NCI-H69 (cell line): ENCODE data around the gene CSH2.

Experiments
- DNase-seq: peaks from one replicate; lab custom pipeline; 2025; lab: John Stamatoyannopoulos, UW

The CSH2 gene

GRCh38 chr17:63834431-63835166, 38.9 kb downstream of the CSH2 start:
- peak; percentile 75 for DNase-seq

- no peak for DNase-seq
Observed at GRCh38 chr17:63833741-63834373, 39.6 kb downstream of the CSH2 start.

DNA sequence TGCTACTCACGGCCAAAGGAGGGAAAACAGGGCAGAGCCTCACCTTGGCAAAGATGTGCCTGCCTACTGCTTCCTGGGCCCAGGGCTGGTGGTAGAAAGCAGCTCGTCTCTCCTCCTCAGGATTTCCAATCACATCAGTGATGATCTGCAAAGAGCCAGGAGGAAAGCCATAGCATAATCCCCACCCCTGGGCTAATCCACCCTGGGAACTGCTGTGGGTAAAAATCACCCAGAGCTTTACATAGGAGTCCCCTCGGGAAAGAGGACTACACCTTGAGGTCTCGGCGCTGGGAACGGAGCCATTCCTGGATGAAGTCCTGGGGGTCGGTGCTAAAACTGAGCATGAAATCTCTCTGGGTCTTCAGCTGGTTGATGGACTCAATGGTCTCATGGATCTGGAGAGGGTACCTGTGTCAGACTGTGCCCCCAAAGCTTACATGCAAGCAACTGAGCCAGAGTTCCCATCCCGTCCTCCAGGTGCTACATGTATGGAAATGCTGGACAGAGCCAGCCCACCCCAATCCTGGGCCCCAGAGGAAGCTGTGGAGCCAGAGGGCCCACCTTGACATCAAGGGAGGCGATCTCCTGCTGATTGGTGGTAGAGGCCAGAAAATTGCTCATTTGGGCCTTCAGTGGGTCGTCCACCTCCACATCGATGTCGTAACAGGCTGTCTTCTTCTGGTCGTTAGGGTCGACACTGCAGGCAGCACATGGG, 40.3 kb downstream of the CSH2 start:
- DNase-seq: no peak

DNA sequence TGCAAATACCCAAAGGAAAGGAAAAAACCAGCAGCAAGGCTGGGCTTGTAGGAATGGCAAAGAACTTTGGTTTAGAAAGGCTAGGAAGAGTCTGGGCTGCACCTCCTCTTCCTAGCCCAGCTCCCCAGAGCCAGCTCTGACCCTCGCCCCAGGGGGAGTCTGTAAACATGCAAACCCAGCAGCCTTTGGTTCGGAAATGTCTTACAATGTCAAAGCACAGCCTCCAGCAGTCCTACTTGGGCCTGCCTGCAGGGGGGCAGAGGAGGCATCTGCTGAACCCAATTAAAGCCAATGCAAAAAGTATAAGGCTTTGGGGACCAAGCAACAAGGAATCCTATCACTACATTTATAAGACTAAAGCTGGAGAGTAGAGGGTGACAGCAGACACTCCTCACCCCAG, 41.0 kb downstream of the CSH2 start:
- no peak for DNase-seq

DNA sequence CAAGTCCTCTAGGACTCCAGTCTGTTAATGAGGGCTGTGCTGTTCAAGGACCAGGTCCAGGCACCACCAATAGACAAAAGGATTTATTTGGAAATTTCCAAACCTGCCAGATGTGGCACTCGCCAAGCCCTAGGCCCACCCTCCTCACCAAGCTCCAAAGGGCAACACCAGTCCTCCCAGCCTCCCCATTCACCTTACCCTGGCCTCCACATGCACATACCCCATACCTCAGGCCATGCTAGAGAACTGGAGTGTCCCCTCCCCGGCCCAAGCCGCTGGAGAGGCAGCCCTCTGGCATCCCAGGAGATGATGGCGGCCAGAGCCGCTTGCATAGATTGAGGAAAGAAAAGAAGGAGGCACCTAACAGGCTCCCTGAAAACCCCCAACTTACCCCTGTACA, 41.5 kb downstream of the CSH2 start:
- DNase-seq: no peak

DNA sequence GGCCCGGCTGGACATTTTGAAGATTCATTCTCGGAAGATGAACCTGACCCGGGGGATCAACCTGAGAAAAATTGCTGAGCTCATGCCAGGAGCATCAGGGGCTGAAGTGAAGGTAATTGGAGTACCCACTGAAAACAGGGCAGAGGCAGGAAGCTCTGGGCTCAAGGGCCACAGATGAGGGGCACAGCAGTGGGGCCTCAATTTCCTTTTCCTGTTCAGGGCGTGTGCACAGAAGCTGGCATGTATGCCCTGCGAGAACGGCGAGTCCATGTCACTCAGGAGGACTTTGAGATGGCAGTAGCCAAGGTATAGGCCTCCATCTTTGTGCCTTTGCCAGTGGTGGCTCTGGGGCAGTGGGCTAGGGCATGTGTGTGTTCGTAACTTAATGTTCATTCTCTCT, 42.0 kb downstream of the CSH2 start:
- no peak for DNase-seq

DNA sequence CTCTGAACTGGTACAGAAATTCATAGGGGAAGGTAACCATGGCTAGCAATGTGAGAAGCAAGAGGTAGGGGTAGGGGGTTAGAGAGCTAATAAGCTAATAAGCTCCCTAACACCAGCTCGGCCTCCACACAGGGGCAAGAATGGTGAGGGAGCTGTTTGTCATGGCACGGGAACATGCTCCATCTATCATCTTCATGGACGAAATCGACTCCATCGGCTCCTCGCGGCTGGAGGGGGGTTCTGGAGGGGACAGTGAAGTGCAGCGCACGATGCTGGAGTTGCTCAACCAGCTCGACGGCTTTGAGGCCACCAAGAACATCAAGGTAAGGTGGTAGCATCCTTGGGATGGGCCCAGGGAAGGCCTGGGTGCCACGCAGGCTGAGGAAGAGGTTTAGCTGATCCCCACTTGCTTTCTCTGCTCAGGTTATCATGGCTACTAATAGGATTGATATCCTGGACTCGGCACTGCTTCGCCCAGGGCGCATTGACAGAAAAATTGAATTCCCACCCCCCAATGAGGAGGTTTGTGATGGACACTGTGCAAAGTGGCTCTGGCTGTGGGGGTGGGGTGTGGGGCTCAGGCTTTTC, 42.5 kb downstream of the CSH2 start:
- no peak for DNase-seq

DNA sequence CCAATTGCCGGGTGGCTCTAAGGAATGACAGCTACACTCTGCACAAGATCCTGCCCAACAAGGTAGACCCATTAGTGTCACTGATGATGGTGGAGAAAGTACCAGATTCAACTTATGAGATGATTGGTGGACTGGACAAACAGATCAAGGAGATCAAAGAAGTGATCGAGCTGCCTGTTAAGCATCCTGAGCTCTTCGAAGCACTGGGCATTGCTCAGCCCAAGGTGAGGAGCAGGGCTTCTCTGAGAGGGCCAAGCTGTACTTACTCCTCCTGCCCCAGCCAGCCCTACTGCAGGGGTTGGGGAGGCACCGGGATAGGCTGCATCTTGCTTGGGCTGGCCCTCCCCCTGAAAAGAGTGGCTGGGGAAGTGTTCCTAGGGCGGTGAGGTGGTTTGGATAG, 43.2 kb downstream of the CSH2 start:
- DNase-seq: no peak

DNA sequence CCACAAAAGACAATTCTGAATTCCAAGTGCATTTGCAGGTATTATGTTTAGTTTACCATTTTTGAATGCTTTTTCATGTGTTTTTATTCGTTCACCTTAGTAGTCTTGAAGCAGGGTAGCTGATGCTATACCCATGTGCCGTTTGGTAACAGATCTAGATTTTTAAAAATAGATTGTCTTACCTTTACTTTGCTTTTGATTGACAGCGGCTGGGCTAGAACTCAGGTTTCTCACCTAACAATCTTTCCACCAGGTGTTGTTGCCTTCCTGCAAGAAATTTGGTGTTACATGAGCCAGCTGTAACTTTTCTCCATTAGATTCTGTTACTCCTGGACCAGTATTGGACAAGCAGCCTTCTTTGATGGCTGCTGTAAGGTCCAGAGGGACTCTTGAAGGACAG, 44.5 kb downstream of the CSH2 start:
- no peak for DNase-seq

- DNase-seq: no peak
Observed at GRCh38 chr17:63827801-63828221, 45.7 kb downstream of the CSH2 start.

- peak; percentile 97 for DNase-seq
Observed at GRCh38 chr17:63827002-63827800, 46.3 kb downstream of the CSH2 start, which contains the start of the genes FTSJ3 and PSMC5. Gene FTSJ3 (minus strand): TSS chr17:63827663. CDS start chr17:63826902, 761 bp downstream. Gene PSMC5 (plus strand): TSS chr17:63827431. CDS start chr17:63827491, 60 bp downstream.

- no peak for DNase-seq
Observed at GRCh38 chr17:63826468-63827001, 46.9 kb downstream of the CSH2 start.

DNA sequence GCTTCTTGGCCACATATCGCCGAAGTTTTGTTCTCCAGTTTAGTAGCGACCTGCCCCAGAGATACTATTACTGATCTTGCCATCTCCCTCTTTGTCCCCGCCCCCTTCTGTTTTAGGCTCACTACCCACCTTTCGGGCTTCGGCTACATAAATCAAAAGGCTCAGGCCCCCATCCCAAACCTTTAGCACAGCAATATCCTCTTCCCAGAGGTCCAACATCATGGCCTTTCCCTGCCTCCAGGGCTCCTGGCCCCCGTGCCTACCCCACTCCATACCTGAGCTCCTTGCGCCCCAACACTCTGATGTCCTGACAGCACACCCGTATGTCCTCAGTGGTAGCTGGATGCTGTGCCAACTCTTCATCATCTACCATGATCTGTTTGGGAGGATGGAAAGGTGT, 49.1 kb downstream of the CSH2 start:
- no peak for DNase-seq

DNA sequence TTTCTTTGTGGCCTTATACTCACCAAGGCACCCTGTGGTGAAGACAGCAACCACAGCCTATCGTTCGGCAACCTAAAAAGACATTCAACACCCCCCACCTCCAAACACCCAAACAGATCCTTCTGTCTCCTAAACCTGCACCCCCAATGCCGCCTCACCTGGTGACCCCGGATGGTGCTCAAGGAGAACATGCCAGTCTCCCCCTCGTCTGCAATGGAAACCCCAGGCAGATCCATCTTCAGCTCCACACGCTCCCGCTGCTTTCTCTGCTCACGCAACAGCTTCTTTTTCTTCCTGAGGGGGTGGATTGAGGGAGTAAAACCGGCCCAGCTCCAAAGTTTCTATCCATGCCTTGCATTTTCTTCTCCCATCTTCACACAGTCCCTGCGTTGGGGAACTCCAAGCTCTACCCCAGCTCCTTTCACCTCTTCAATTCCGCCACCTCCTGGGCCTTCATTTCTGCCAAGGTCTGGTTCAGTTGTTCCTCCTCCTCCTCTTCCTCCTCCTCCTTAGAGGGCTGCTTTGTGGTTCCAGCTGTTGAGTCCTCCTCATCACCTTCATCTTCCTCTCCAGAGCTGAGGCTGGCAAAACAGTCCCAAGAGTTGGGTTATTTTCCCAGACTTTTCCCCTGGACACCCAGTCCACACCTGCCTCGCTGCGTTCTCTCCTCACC, 49.7 kb downstream of the CSH2 start:
- no peak for DNase-seq

GRCh38 chr17:63822537-63822936, 50.9 kb downstream of the CSH2 start:
- DNase-seq: no peak
